ENCODE data around the gene CDS2. TPM values are rescaled to one million over a fixed set of nuclear protein-coding genes. Genes with fewer than 3 reads are reported as not detected.
A peak's percentile ranks its signal among the peaks of the same experiment; 100 is the strongest.

CDS2 gene
- total and polyA plus RNA-seq, 2 of the 13 experiments (the other 11 are each of a cell fraction or from before 2014, with no cell fraction given): 81.3 to 153 TPM

DNA sequence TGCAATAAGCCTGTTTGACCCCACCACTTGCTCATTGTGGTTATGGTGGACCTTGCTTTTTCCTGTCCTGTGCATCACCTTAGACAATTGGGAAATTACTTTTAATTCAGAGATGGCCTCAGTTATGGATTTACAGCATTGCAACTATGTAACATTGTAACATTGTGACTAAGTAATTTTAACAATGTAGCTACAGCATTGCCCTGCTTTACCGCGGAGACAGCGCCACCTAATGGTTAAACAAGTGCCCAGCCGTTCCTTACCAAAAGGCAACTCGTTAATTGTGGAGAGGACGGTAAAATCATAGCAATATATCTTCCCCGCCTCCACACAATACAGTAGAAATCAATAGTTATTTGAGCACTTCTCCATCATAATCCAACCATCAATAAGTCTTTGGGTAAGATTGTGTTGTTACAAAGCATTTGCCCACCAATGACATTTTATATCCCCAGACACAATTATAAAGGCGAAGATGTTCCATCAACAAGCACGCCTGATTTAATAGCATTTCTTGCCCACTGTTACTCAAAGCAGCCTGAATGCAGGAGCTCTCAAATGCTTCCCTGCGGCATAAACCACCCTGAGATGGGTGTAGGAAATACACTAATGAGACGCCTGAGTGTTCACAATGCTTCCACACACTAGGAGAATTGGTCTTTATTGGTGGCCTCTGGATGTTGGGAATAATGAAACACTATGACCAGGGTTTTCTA is 96.3 kb downstream of the CDS2 start (continued):
- TF ChIP-seq, protein P1, sequence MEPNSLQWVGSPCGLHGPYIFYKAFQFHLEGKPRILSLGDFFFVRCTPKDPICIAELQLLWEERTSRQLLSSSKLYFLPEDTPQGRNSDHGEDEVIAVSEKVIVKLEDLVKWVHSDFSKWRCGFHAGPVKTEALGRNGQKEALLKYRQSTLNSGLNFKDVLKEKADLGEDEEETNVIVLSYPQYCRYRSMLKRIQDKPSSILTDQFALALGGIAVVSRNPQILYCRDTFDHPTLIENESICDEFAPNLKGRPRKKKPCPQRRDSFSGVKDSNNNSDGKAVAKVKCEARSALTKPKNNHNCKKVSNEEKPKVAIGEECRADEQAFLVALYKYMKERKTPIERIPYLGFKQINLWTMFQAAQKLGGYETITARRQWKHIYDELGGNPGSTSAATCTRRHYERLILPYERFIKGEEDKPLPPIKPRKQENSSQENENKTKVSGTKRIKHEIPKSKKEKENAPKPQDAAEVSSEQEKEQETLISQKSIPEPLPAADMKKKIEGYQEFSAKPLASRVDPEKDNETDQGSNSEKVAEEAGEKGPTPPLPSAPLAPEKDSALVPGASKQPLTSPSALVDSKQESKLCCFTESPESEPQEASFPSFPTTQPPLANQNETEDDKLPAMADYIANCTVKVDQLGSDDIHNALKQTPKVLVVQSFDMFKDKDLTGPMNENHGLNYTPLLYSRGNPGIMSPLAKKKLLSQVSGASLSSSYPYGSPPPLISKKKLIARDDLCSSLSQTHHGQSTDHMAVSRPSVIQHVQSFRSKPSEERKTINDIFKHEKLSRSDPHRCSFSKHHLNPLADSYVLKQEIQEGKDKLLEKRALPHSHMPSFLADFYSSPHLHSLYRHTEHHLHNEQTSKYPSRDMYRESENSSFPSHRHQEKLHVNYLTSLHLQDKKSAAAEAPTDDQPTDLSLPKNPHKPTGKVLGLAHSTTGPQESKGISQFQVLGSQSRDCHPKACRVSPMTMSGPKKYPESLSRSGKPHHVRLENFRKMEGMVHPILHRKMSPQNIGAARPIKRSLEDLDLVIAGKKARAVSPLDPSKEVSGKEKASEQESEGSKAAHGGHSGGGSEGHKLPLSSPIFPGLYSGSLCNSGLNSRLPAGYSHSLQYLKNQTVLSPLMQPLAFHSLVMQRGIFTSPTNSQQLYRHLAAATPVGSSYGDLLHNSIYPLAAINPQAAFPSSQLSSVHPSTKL (CRISPR knock-in tag; IDR thresholded peaks at IDR 0.05): 0 out of 2 replicates have a peak, but pooled peaks have one; percentile 26
- TF ChIP-seq ZNF180 (CRISPR knock-in tag; IDR thresholded peaks at IDR 0.05; ENCODE audit: borderline replicate concordance, low read depth): no peak
- TF ChIP-seq ZNF501 (CRISPR knock-in tag; IDR thresholded peaks at IDR 0.05): 0 out of 2 replicates have a peak, but pooled peaks have one; percentile 46
- TF ChIP-seq SAP130 (CRISPR knock-in tag; IDR thresholded peaks at IDR 0.05; ENCODE audit: low read depth): peak; percentile 29; the same call in 1 of the 2 replicates
- no peak for TF ChIP-seq HNF4A (CRISPR knock-in tag; IDR thresholded peaks at IDR 0.05)
- peak; percentile 74; the same call in 1 of the 2 replicates for TF ChIP-seq MIXL1 (CRISPR knock-in tag; IDR thresholded peaks at IDR 0.05)
- 0 out of 2 replicates have a peak, but pooled peaks have one; percentile 39 for TF ChIP-seq MEIS1 (CRISPR knock-in tag; IDR thresholded peaks at IDR 0.05; ENCODE audit: borderline replicate concordance)
- TF ChIP-seq, protein P2, sequence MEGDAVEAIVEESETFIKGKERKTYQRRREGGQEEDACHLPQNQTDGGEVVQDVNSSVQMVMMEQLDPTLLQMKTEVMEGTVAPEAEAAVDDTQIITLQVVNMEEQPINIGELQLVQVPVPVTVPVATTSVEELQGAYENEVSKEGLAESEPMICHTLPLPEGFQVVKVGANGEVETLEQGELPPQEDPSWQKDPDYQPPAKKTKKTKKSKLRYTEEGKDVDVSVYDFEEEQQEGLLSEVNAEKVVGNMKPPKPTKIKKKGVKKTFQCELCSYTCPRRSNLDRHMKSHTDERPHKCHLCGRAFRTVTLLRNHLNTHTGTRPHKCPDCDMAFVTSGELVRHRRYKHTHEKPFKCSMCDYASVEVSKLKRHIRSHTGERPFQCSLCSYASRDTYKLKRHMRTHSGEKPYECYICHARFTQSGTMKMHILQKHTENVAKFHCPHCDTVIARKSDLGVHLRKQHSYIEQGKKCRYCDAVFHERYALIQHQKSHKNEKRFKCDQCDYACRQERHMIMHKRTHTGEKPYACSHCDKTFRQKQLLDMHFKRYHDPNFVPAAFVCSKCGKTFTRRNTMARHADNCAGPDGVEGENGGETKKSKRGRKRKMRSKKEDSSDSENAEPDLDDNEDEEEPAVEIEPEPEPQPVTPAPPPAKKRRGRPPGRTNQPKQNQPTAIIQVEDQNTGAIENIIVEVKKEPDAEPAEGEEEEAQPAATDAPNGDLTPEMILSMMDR (CRISPR knock-in tag; IDR thresholded peaks at IDR 0.05): peak; percentile 98
- 0 out of 2 replicates have a peak, but pooled peaks have one; percentile 30 for TF ChIP-seq SALL2 (CRISPR knock-in tag; IDR thresholded peaks at IDR 0.05)
- TF ChIP-seq ZNF563 (CRISPR knock-in tag; IDR thresholded peaks at IDR 0.05): no peak
- TF ChIP-seq KDM2A (CRISPR knock-in tag; IDR thresholded peaks at IDR 0.05; ENCODE audit: borderline replicate concordance, low read depth): 0 out of 2 replicates have a peak, but pooled peaks have one; percentile 36
- no peak for TF ChIP-seq MAZ (IDR thresholded peaks at IDR 0.05; ENCODE audit: borderline replicate concordance, low read depth, low read length)
- TF ChIP-seq MAZ (CRISPR knock-in tag; IDR thresholded peaks at IDR 0.05; ENCODE audit: low read depth): peak; percentile 44; the same call in 1 of the 2 replicates
- peak; percentile 30; the same call in 1 of the 2 replicates for TF ChIP-seq CEBPG (CRISPR knock-in tag; IDR thresholded peaks at IDR 0.05)
- no peak for TF ChIP-seq KLF15 (CRISPR knock-in tag; IDR thresholded peaks at IDR 0.05; ENCODE audit: borderline replicate concordance)
- peak; percentile 27; the same call in 1 of the 2 replicates for TF ChIP-seq RXRB (CRISPR knock-in tag; IDR thresholded peaks at IDR 0.05; ENCODE audit: borderline replicate concordance)
- TF ChIP-seq TBL1XR1 (IDR thresholded peaks at IDR 0.05; ENCODE audit: borderline replicate concordance, low read length, partially characterized antibody): peak; percentile 38
- TF ChIP-seq IRF2 (CRISPR knock-in tag; IDR thresholded peaks at IDR 0.05): 0 out of 2 replicates have a peak, but pooled peaks have one; percentile 51
- TF ChIP-seq MATR3 (CRISPR knock-in tag; IDR thresholded peaks at IDR 0.05): no peak
- no peak for TF ChIP-seq MAFG (CRISPR knock-in tag; IDR thresholded peaks at IDR 0.05)
- TF ChIP-seq, protein P3, sequence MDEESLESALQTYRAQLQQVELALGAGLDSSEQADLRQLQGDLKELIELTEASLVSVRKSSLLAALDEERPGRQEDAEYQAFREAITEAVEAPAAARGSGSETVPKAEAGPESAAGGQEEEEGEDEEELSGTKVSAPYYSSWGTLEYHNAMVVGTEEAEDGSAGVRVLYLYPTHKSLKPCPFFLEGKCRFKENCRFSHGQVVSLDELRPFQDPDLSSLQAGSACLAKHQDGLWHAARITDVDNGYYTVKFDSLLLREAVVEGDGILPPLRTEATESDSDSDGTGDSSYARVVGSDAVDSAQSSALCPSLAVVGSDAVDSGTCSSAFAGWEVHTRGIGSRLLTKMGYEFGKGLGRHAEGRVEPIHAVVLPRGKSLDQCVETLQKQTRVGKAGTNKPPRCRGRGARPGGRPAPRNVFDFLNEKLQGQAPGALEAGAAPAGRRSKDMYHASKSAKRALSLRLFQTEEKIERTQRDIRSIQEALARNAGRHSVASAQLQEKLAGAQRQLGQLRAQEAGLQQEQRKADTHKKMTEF (CRISPR knock-in tag; IDR thresholded peaks at IDR 0.05): peak; percentile 18; the same call in 1 of the 2 replicates

Measured in HepG2 (cell line).